IMR-90 (cell line): ENCODE data around the gene GALK1.

Experiments
- BHLHE40 ChIP-seq: fragments of 150-350 bp; IDR thresholded peaks from 2 replicates; pipeline ENCODE4 v1.6.1; 2016; ENCODE audit warnings: mild to moderate bottlenecking, low read depth, low read length
- CEBPB ChIP-seq: IDR thresholded peaks from 2 replicates; pipeline ENCODE4 v1.6.1; 2012; ENCODE audit warnings: low read depth, low read length, improper control_type of control experiment
- CHD1 ChIP-seq: IDR thresholded peaks from 2 replicates; pipeline ENCODE4 v1.6.1; 2012; ENCODE audit warnings: low read depth, low read length, improper control_type of control experiment
- CTCF ChIP-seq: conservative IDR thresholded peaks from 2 replicates; pipeline ENCODE4 v1.5.1; 2012; ENCODE audit warnings: mild to moderate bottlenecking, low read depth, low read length, improper control_type of control experiment
- MXI1 ChIP-seq: IDR thresholded peaks from 2 replicates; pipeline ENCODE4 v1.6.1; 2012; ENCODE audit warnings: low read depth, mild to moderate bottlenecking, low read length, moderate library complexity, borderline replicate concordance
- POLR2A ChIP-seq: IDR thresholded peaks from 2 replicates; pipeline ENCODE4 v1.6.1; 2012; ENCODE audit warnings: mild to moderate bottlenecking, low read depth, low read length
- RAD21 ChIP-seq: IDR thresholded peaks from 2 replicates; pipeline ENCODE4 v1.6.1; 2012; ENCODE audit warnings: low read length, improper control_type of control experiment
- RCOR1 ChIP-seq: IDR thresholded peaks from 2 replicates; pipeline ENCODE4 v1.6.1; 2012; ENCODE audit warnings: mild to moderate bottlenecking, low read length, improper control_type of control experiment; ENCODE audit not compliant: insufficient replicate concordance
- SMC3 ChIP-seq: fragments of 150-350 bp; IDR thresholded peaks from 2 replicates; pipeline ENCODE4 v1.6.1; 2016; ENCODE audit warnings: low read depth, mild to moderate bottlenecking, antibody characterized with exemption, low read length, moderate library complexity
- USF2 ChIP-seq: fragments of 150-350 bp; IDR thresholded peaks from 2 replicates; pipeline ENCODE4 v1.6.1; 2017; ENCODE audit warnings: mild to moderate bottlenecking, antibody characterized with exemption, low read length, low read depth

GRCh38 chr17:75814021-75814395 lies 49.0 kb upstream of the GALK1 start:
- no peak for TF ChIP-seq CTCF
- TF ChIP-seq BHLHE40 = no peak
- TF ChIP-seq POLR2A = no peak
- no peak for TF ChIP-seq USF2
- no peak for TF ChIP-seq CHD1
- no peak for TF ChIP-seq CEBPB
- TF ChIP-seq MXI1 = no peak
- TF ChIP-seq SMC3 = no peak
- no peak for TF ChIP-seq RCOR1
- TF ChIP-seq RAD21 = no peak
